HUES64 (cell line): ENCODE measurements around the gene TTC21B.

Experiments
- H3K27ac ChIP-seq: 2 replicates; pipeline ENCODE4 v1.7.0; 2013; ENCODE audit warnings: low read depth, low read length, inconsistent platforms
- H3K27me3 ChIP-seq: 2 replicates; pipeline ENCODE4 v1.6.1; 2013; ENCODE audit warnings: mild to moderate bottlenecking, low read length; ENCODE audit not compliant: insufficient read depth
- H3K36me3 ChIP-seq: 2 replicates; pipeline ENCODE4 v1.6.1; 2013; ENCODE audit warnings: mild to moderate bottlenecking, low read length; ENCODE audit not compliant: insufficient read depth
- H3K4me1 ChIP-seq: 2 replicates; pipeline ENCODE4 v1.6.1; 2013; ENCODE audit warnings: mild to moderate bottlenecking, low read length, moderate library complexity; ENCODE audit not compliant: insufficient read depth
- H3K4me3 ChIP-seq: 2 replicates; pipeline ENCODE4 v1.5.1; 2013; ENCODE audit warnings: mild to moderate bottlenecking, low read length, moderate library complexity
- H3K9ac ChIP-seq: 2 replicates; pipeline ENCODE4 v1.6.1; 2013; ENCODE audit warnings: mild to moderate bottlenecking, low read depth, low read length
- H3K9me3 ChIP-seq: 2 replicates; pipeline ENCODE4 v1.6.1; 2013; ENCODE audit warnings: low read depth, low read length; ENCODE audit not compliant: insufficient read depth
- WGBS: fragments of 150-250, 120-280 bp; methylation state at CpG from one replicate; pipeline ENCODE4 v1.1.7; 2013; ENCODE audit warnings: missing lambda C conversion rate; 5-methylcytosine and 5-hydroxymethylcytosine counted together

Gene TTC21B

GRCh38 chr2:165899311-165899710 lies 54.3 kb downstream of the TTC21B start:
- Histone ChIP-seq H3K4me3 (no peak overlapping the region), H3K36me3 (peaks cover 89% of the 10 kb centered on the region), H3K27ac (no peak overlapping the region), H3K9me3 (no peaks in the 10 kb centered on the region), H3K4me1 (no peaks in the 10 kb centered on the region), H3K27me3 (no peaks in the 10 kb centered on the region), H3K9ac (no peak overlapping the region)
- 100% methylated on average over 2 of the region's 2 CpGs for WGBS

- Histone ChIP-seq H3K4me1 (no peaks in the 10 kb centered on the region), H3K4me3 (no peak overlapping the region), H3K9ac (no peak overlapping the region), H3K27ac (no peak overlapping the region), H3K27me3 (no peaks in the 10 kb centered on the region), H3K9me3 (no peaks in the 10 kb centered on the region), H3K36me3 (peaks cover 89% of the 10 kb centered on the region)
- 94% methylated on average over 4 of the region's 4 CpGs for WGBS
These were observed 55.2 kb downstream of the TTC21B start for GRCh38 chr2:165898381-165898780.

- Histone ChIP-seq H3K27me3 (no peaks in the 10 kb centered on the region), H3K9me3 (no peaks in the 10 kb centered on the region), H3K36me3 (peaks cover 93% of the 10 kb centered on the region), H3K9ac (no peak overlapping the region), H3K4me3 (no peak overlapping the region), H3K4me1 (no peaks in the 10 kb centered on the region), H3K27ac (no peak overlapping the region)
- WGBS: 93% methylated on average over 5 of the region's 5 CpGs
These were observed 55.9 kb downstream of the TTC21B start for GRCh38 chr2:165897726-165898125.

GRCh38 chr2:165897074-165897473 lies 56.5 kb downstream of the TTC21B start:
- Histone ChIP-seq H3K27me3 (no peaks in the 10 kb centered on the region), H3K4me3 (no peak overlapping the region), H3K4me1 (no peaks in the 10 kb centered on the region), H3K9ac (no peak overlapping the region), H3K27ac (no peak overlapping the region), H3K9me3 (no peaks in the 10 kb centered on the region), H3K36me3 (peaks cover 92% of the 10 kb centered on the region)
- 96% methylated on average over 5 of the region's 5 CpGs for WGBS

- Histone ChIP-seq H3K9ac (no peak overlapping the region), H3K9me3 (no peaks in the 10 kb centered on the region), H3K4me3 (no peak overlapping the region), H3K36me3 (peaks cover 83% of the 10 kb centered on the region), H3K4me1 (no peaks in the 10 kb centered on the region), H3K27me3 (no peaks in the 10 kb centered on the region), H3K27ac (no peak overlapping the region)
- WGBS: 90% methylated on average over 1 of the region's 1 CpG
These were observed 57.6 kb downstream of the TTC21B start for GRCh38 chr2:165895974-165896373.

GRCh38 chr2:165893556-165893955 lies 60.0 kb downstream of the TTC21B start:
- 97% methylated on average over 3 of the region's 4 CpGs for WGBS
- Histone ChIP-seq H3K9me3 (no peaks in the 10 kb centered on the region), H3K9ac (no peak overlapping the region), H3K4me3 (no peak overlapping the region), H3K27me3 (no peaks in the 10 kb centered on the region), H3K27ac (no peak overlapping the region), H3K36me3 (peaks cover 77% of the 10 kb centered on the region), H3K4me1 (no peaks in the 10 kb centered on the region)

- no peaks in the 10 kb centered on the region for H3K9me3 ChIP-seq
- peaks cover 76% of the 10 kb centered on the region for H3K36me3 ChIP-seq
- no peaks in the 10 kb centered on the region for H3K27me3 ChIP-seq
- H3K27ac ChIP-seq: no peak overlapping the region
- H3K9ac ChIP-seq: no peak overlapping the region
- H3K4me1 ChIP-seq: no peaks in the 10 kb centered on the region
- no peak overlapping the region for H3K4me3 ChIP-seq
- 95% methylated on average over 6 of the region's 6 CpGs for WGBS
These were observed 61.0 kb downstream of the TTC21B start for GRCh38 chr2:165892526-165892925.

GRCh38 chr2:165891943-165892342 lies 61.6 kb downstream of the TTC21B start:
- Histone ChIP-seq H3K9me3 (no peaks in the 10 kb centered on the region), H3K9ac (no peak overlapping the region), H3K36me3 (peaks cover 70% of the 10 kb centered on the region), H3K4me3 (no peak overlapping the region), H3K4me1 (no peaks in the 10 kb centered on the region), H3K27ac (no peak overlapping the region), H3K27me3 (no peaks in the 10 kb centered on the region)
- no CpG with 5 or more reads among the region's 2 CpGs for WGBS

GRCh38 chr2:165891345-165891744 lies 62.2 kb downstream of the TTC21B start:
- Histone ChIP-seq H3K9me3 (no peaks in the 10 kb centered on the region), H3K27me3 (no peaks in the 10 kb centered on the region), H3K9ac (no peak overlapping the region), H3K27ac (no peak overlapping the region), H3K4me1 (no peaks in the 10 kb centered on the region), H3K36me3 (peaks cover 64% of the 10 kb centered on the region), H3K4me3 (no peak overlapping the region)
- whole genome bisulfite sequencing: no CpG with 5 or more reads among the region's 1 CpG

GRCh38 chr2:165889798-165890197 lies 63.8 kb downstream of the TTC21B start:
- H3K4me1 ChIP-seq: no peaks in the 10 kb centered on the region
- no peaks in the 10 kb centered on the region for H3K27me3 ChIP-seq
- H3K4me3 ChIP-seq: no peak overlapping the region
- H3K9me3 ChIP-seq: no peaks in the 10 kb centered on the region
- H3K9ac ChIP-seq: no peak overlapping the region
- peaks cover 63% of the 10 kb centered on the region for H3K36me3 ChIP-seq
- H3K27ac ChIP-seq: no peak overlapping the region

- H3K9me3 ChIP-seq: no peaks in the 10 kb centered on the region
- no peak overlapping the region for H3K27ac ChIP-seq
These were observed 64.4 kb downstream of the TTC21B start for GRCh38 chr2:165889158-165889557.

GRCh38 chr2:165888171-165888570 lies 65.4 kb downstream of the TTC21B start:
- Histone ChIP-seq H3K4me3 (no peak overlapping the region), H3K27me3 (no peaks in the 10 kb centered on the region), H3K9ac (no peak overlapping the region), H3K9me3 (no peaks in the 10 kb centered on the region), H3K36me3 (peaks cover 61% of the 10 kb centered on the region), H3K4me1 (no peaks in the 10 kb centered on the region), H3K27ac (no peak overlapping the region)
- 99% methylated on average over 2 of the region's 2 CpGs for WGBS

More at GRCh38 chr2:165889158-165889557, 64.4 kb downstream of the TTC21B start:
- 97% methylated on average over 1 of the region's 1 CpG for WGBS
- Histone ChIP-seq H3K27me3 (no peaks in the 10 kb centered on the region), H3K4me1 (no peaks in the 10 kb centered on the region), H3K36me3 (peaks cover 60% of the 10 kb centered on the region), H3K9ac (no peak overlapping the region), H3K4me3 (no peak overlapping the region)
